Measurements from ENCODE around the gene SETX. TPM values are rescaled to one million over a fixed set of nuclear protein-coding genes. Genes with fewer than 3 reads are reported as not detected.
A peak's percentile ranks its signal among the peaks of the same experiment; 100 is the strongest.
"Not testable (repeated sequence)": the region's sequence is repeated elsewhere in the genome, so short reads cannot be mapped to it uniquely, and the experiment has no call there.

The SETX gene, protein sequence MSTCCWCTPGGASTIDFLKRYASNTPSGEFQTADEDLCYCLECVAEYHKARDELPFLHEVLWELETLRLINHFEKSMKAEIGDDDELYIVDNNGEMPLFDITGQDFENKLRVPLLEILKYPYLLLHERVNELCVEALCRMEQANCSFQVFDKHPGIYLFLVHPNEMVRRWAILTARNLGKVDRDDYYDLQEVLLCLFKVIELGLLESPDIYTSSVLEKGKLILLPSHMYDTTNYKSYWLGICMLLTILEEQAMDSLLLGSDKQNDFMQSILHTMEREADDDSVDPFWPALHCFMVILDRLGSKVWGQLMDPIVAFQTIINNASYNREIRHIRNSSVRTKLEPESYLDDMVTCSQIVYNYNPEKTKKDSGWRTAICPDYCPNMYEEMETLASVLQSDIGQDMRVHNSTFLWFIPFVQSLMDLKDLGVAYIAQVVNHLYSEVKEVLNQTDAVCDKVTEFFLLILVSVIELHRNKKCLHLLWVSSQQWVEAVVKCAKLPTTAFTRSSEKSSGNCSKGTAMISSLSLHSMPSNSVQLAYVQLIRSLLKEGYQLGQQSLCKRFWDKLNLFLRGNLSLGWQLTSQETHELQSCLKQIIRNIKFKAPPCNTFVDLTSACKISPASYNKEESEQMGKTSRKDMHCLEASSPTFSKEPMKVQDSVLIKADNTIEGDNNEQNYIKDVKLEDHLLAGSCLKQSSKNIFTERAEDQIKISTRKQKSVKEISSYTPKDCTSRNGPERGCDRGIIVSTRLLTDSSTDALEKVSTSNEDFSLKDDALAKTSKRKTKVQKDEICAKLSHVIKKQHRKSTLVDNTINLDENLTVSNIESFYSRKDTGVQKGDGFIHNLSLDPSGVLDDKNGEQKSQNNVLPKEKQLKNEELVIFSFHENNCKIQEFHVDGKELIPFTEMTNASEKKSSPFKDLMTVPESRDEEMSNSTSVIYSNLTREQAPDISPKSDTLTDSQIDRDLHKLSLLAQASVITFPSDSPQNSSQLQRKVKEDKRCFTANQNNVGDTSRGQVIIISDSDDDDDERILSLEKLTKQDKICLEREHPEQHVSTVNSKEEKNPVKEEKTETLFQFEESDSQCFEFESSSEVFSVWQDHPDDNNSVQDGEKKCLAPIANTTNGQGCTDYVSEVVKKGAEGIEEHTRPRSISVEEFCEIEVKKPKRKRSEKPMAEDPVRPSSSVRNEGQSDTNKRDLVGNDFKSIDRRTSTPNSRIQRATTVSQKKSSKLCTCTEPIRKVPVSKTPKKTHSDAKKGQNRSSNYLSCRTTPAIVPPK (N-terminal part only)
- 17.5 and 26.9 TPM in 2 replicates for total RNA-seq (2014; rRNA removed; shearing (Covaris generic))

DNA sequence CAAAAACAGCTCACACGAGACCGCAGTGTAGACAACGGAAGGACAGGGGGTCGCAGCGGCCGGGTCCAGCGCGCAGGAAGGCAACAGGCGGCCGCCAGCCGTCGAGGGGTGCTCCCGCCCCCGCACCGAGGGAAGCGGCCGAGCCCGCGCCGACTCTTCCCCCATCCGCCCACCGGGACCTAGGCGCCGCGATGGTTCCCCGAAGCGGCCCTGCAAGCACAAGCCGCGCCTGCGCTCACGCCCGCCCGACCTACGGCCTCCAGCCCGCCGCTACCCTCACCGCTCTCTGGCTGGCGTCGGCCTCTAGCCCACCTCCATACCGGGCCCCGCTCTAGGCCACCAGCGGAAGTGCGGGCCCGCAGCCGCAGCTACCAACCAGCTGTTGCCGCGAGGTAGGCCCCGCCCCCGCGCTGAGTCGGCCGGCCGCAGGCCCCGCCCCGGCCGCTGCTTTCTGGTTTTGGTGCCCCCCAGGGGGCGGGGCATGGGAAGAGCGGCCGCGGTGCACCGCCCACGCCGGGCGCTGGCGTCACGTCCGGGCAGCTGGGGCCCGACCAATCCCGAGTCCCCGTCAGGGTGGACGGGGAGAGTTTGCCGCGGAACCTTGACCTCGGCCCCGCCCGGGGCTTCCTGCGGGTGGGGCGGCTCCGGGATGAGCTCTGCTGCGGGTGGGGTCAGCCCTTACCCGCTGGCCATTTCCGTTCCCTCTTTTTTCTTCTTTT is at the start of gene SETX:
Gene SETX, minus strand, starts transcription at position 350 of the 719 bp plus-strand sequence. CDS start 5,558 bp downstream, outside the sequence.
- peak; percentile 97 for DNase-seq (ENCODE audit: low spot score)
- in situ Hi-C loops (cut with HindIII; ENCODE audit: low sequenced_read_pairs): no loop called here

DNA sequence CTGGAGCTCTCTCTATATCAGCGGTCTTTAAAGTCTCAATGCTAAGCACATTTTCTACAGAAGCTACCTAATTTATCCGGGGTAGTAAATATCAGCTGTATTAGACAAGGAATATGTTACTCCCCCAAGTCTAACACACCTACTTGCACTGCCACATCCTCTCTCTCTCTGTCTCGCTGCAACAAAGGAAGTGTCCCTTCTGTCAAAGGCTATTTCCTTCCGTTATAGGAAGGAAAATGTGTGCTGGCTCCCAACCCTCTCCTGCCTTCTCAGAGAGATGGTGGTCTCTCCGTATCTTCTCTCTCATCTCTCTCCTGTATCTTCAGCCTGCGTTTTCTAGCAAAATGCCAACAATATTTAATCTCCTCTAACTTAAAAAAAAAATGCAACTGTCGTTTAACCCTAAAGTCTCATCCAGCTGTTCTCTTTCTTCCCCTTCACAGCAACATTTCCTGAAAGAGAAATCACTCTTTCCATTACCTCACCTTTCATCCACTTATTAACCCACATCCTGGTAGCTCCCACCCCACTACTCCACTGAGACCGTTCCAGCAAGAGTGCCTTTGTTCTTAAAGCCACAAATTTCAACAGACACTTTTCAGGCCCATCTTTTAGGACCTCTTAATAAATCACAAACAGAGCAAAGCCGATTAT is 49.6 kb upstream of the SETX start:
- in situ Hi-C loops (cut with HindIII; ENCODE audit: low sequenced_read_pairs): loop anchor here (10.0 kb wide), 1 partner anchor 160 kb away; no protein-coding TSS in a partner anchor
- no peak for DNase-seq (ENCODE audit: low spot score)

DNA sequence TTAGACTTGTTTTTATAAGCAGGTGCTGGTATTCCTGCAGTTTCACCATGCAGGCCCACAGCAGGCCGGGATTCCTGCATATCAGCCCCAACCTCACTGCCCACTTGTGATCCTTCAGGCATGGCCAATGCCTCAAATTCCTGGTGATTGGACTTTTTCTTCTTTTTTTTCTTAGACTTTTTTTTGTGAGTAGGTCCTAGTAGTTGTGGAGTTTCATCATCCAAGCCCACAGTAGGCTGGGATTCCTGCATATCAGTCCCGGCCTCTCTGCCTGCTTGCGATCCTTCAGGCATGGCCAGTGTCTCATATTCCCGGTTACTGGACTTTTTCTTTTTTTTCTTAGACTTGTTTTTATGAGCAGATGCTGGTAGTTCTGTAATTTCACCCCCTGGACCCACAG is 47.0 kb upstream of the SETX start:
- no peak for DNase-seq (ENCODE audit: low spot score)
- in situ Hi-C loops (cut with HindIII; ENCODE audit: low sequenced_read_pairs): loop anchor here (10.0 kb wide), 1 partner anchor 163 kb away; no protein-coding TSS in a partner anchor

DNA sequence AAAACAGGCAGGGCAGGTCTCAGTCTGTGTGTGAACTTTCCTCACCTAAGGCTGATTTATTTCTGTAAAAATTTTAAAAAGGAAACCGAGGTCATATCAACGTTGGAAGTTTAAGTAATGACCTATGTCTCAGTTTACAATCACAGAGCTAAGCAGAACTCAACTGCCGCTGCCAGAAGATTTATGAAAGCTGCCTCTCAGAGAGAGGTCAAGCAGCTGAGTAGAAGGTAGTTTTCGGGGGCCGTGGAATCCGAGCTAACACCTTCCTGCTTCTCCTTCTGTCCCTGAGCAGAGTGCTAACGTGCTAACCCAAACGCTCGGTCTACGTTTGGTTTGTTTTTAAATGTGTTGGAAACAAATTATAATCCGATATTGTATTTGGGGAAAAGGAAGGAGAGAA is 40.8 kb upstream of the SETX start:
- in situ Hi-C loops (cut with HindIII; ENCODE audit: low sequenced_read_pairs): no loop called here

GRCh38 chr9:132391449-132391848 is 36.7 kb upstream of the SETX start:
- in situ Hi-C loops (cut with HindIII; ENCODE audit: low sequenced_read_pairs): no loop called here
- no peak for DNase-seq (ENCODE audit: low spot score)

More for the DNA sequence above, 40.8 kb upstream of the SETX start:
- DNase-seq (ENCODE audit: low spot score): no peak

DNA sequence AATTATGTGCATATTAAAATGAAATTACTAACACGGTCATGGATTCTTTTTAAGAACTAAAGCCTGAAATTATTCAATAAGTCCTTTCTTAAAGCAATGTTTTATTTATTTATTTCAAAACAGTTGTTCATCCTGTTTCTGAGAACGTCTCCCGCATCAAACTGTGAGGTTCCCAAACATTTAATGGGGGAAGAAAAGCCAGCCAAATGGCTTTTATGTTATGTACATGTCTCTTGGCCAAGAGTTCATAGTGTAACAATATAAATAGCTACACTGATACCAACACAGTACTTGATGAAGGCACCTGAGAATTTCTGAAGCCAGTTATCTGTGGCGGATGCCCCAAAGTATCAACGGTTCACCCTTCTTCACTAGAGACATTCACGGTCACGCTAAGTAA is 36.2 kb upstream of the SETX start:
- in situ Hi-C loops (cut with HindIII; ENCODE audit: low sequenced_read_pairs): no loop called here

DNA sequence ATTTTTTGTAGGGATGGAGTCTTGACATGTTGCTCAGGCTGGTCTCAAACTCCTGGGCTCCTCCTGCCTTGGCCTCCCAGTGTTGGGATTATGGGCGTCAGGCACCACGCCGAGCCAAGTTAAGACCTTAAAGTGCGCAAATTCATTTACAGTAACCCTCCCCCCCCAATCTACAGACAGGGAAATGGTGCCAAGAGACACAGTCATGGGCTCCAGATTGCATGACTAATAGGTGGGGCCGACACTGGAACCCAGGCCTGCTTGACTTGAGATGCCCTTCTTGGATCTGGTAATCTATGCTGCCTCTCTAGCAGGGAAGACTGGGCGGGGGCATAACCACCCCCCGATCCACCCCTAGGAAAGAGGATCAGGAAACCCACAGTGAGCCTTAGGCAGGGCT is 32.3 kb upstream of the SETX start:
- no peak for DNase-seq (ENCODE audit: low spot score)
- in situ Hi-C loops (cut with HindIII; ENCODE audit: low sequenced_read_pairs): no loop called here

More for the DNA sequence above, 36.2 kb upstream of the SETX start:
- DNase-seq (ENCODE audit: low spot score): no peak

GRCh38 chr9:132384376-132384775 is 29.6 kb upstream of the SETX start:
- no peak for DNase-seq (ENCODE audit: low spot score)
- in situ Hi-C loops (cut with HindIII; ENCODE audit: low sequenced_read_pairs): no loop called here

- in situ Hi-C loops (cut with HindIII; ENCODE audit: low sequenced_read_pairs): no loop called here
- DNase-seq (ENCODE audit: low spot score): no peak
These were observed 28.7 kb upstream of the SETX start for GRCh38 chr9:132383462-132383883.

DNA sequence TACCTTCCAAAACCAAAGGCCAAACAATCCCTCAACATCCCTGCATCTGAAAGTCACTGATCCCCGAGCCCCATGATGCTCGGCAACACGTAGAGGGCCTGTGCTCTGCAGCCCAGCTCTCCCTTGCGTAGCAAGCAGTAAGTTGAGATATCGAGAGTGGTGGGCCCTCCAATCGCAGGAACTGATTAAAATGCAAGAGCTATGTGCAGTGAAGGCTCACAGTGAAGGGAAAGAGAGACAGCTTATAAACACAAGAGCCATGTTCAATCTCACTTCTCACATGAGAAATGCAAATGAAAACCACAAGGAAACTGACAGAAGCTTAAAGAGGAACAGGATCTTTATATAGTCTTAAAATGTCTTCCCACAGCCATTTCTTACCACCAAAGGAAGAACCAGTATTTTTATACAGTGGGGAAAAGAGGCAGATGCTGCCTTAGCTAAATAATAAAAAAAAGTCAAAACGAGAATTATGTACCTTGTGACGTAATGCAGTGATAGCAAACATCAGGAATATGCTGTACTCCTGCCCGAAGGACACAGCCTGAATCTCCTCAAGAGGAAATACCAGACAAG is 27.3 kb upstream of the SETX start:
- DNase-seq (ENCODE audit: low spot score): no peak
- in situ Hi-C loops (cut with HindIII; ENCODE audit: low sequenced_read_pairs): no loop called here

- in situ Hi-C loops (cut with HindIII; ENCODE audit: low sequenced_read_pairs); DNase-seq (ENCODE audit: low spot score): not testable (repeated sequence)
These were observed 23.6 kb upstream of the SETX start for GRCh38 chr9:132378416-132378815.

GRCh38 chr9:132377769-132378168 is 23.0 kb upstream of the SETX start:
- DNase-seq (ENCODE audit: low spot score); in situ Hi-C loops (cut with HindIII; ENCODE audit: low sequenced_read_pairs): not testable (repeated sequence)

DNA sequence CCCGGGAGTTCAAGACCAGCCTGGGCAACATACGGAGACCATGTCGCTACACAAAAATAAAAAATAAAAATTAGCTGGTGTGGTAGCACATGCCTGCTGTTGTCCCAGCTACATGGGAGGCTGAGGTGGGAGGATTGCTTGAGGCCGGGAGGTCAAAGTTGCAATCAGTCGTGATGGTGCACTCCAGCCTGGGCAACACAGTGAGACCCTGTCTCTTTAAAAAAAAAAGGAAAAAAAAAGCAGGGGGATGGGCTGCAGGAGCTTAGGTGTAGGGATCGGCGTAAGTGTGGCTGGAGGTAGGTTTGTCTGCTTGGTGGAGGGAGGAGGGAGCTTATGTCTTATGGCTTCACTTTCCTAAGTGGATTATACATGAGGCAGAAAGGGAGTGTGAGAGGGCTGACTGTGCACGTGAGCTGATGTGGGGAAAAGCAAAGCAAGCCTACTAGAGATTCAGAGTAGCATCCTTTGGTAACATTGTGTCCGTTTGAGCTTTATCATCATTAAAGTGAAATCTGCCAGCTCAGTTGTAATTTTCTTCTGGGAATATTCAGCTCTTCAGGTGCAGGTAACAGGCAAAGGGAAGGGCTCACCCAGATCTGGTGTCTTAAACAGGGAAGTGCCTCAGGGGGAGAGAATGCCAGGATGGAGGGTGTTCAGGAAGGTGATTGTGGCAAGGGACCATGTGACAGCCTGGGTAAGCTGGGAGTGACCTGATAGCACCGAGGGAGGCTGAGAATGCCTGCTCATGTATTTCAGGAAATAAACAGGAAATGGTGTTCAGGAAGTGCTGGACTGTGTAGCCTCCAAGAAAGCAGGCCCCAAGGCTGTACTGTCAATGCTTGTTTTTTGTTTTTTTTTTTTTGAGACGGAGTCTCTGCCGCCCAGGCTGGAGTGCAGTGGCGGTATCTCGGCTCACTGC is 17.6 kb upstream of the SETX start:
- in situ Hi-C loops (cut with HindIII; ENCODE audit: low sequenced_read_pairs): no loop called here
- DNase-seq (ENCODE audit: low spot score): peak; percentile 8

DNA sequence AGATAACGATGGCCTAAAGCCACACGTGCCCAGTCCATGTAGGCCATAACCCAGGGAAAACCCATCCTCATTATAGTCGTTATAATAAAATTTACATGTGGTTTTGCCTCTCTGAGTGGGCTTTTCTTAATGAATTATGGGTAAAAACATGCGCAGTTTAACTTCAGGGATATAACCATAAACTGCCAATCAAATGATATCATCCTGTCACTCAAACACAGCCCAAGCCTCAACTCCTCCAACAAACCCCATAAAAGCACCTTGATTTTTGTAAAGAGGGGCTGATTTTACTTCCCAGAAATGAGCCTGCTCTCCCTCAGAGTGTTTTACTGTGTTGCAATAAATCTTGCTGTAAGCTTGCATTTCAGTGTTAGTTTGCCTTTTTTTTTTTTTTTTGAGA is 15.8 kb upstream of the SETX start:
- no peak for DNase-seq (ENCODE audit: low spot score)
- in situ Hi-C loops (cut with HindIII; ENCODE audit: low sequenced_read_pairs): no loop called here

- in situ Hi-C loops (cut with HindIII; ENCODE audit: low sequenced_read_pairs): no loop called here
- no peak for DNase-seq (ENCODE audit: low spot score)
These were observed 14.6 kb upstream of the SETX start for GRCh38 chr9:132369421-132369820.

DNA sequence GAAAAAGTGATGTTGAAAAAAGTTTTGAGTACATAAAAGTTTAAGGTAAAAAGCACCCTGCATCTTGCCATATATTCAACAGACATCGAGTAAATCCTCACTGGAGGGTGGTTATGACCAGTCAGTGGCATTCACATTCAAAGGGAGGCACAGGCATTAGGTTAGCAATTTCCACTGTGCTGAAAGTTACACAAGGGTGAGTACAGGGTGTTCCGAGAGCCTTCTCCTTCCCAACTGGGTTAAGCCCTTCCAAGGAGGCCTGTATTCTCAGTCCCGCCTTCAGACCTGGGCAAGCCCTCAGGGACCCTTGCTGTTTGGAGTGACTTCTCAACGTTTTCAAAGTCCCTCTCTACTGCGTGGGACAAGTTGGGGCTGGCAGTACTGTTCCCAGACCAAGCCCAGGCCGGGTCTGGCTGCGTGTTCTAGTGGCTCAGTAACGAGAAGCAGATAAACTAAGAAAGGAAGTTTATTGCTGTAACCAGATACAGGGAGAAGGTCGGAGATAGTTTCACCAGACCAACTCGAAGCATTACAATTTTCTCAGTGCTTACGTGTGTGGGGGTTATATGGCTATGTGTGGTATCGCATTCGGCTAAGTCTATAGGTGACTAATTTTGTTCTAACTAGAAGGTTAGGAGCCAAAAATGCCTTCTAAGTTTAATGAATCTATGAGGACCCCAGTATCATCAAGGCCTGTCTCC is 13.0 kb upstream of the SETX start:
- in situ Hi-C loops (cut with HindIII; ENCODE audit: low sequenced_read_pairs): no loop called here
- no peak for DNase-seq (ENCODE audit: low spot score)
